ENCODE measurements around the gene CNKSR3.

The CNKSR3 gene

GRCh38 chr6:154408891-154409500 lies 101.5 kb downstream of the CNKSR3 start:
- TF ChIP-seq CTCF (IDR thresholded peaks at IDR 0.05; ENCODE audit: insufficient read depth, missing control alignments) = peak; percentile 41
- FAIRE-seq = no peak
- DNase-seq (ENCODE audit: insufficient read length, low spot score) = no peak

DNA sequence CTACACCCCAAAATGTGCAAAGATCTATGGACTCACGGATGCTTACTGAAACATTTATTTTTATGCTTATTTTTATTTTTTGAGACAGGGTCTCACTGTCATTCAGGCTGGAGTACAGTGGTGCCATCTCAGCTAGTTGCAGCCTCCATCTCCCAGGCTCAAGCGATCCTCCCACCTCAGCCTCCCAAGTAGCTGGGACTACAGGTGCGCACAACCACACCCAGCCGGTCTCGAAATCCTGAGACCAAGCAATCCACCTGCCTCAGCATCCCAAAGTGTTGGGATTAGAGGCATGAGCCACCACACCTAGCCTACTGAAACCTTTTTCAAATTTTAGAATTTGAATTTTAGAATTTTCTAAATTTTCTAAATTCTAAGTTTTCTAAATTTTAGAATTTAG lies 103.0 kb downstream of the CNKSR3 start:
- DNase-seq (ENCODE audit: insufficient read length, low spot score) = no peak
- TF ChIP-seq CTCF (IDR thresholded peaks at IDR 0.05; ENCODE audit: insufficient read depth, missing control alignments) = no peak
- no peak for FAIRE-seq

DNA sequence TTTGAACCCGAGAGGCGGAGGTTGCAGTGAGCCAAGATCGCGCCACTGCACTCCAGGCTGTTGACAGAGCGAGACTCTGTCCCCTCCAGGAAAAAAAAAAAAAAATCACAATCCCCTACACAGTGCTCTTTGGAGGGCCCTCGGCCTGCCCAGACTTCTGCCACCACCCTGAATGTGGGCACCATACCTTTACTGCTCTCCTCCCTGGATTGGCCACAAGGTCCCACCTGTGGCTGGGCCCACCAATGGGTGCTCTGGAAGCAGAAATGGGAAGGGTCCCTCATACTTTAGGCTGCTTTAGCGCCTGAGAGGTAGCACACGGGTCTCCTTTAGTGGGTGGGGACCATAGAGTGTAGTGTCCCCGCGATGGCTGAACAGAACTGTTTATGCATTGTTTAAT lies 103.6 kb downstream of the CNKSR3 start:
- FAIRE-seq = no peak
- TF ChIP-seq CTCF (IDR thresholded peaks at IDR 0.05; ENCODE audit: insufficient read depth, missing control alignments) = no peak
- DNase-seq (ENCODE audit: insufficient read length, low spot score) = no peak

DNA sequence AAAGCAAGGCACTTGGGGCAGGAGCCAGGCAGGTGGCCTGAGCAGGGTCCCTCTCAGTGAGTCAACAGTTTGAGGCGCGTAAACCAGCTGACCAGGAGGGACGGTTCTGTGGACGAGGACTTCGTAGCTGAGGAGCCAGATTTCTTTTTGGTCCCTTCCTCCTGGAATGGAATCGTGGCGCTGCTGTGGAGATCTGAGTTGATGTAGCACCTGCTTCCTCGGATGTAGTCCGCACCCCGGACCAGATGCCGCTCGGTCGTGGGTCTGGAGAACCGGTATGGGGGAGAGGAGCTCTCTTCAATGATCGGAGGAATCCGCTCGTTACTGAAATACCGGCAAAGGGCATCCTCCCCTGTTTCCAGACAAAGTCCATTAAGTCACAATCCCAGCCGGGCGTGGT lies 104.2 kb downstream of the CNKSR3 start:
- FAIRE-seq (no peak), DNase-seq (ENCODE audit: insufficient read length, low spot score) (no peak)
- no peak for TF ChIP-seq CTCF (IDR thresholded peaks at IDR 0.05; ENCODE audit: insufficient read depth, missing control alignments)

- no peak for DNase-seq (ENCODE audit: insufficient read length, low spot score)
- no peak for FAIRE-seq
- no peak for TF ChIP-seq CTCF (IDR thresholded peaks at IDR 0.05; ENCODE audit: insufficient read depth, missing control alignments)
Measured at GRCh38 chr6:154404791-154405400, 105.6 kb downstream of the CNKSR3 start.

- no peak for TF ChIP-seq CTCF (IDR thresholded peaks at IDR 0.05; ENCODE audit: insufficient read depth, missing control alignments)
- no peak for FAIRE-seq
- no peak for DNase-seq (ENCODE audit: insufficient read length, low spot score)
Measured at GRCh38 chr6:154403788-154404187, 106.7 kb downstream of the CNKSR3 start.

GRCh38 chr6:154402081-154402780 lies 108.3 kb downstream of the CNKSR3 start:
- no peak for TF ChIP-seq CTCF (IDR thresholded peaks at IDR 0.05; ENCODE audit: insufficient read depth, missing control alignments)
- DNase-seq (ENCODE audit: insufficient read length, low spot score) = no peak
- FAIRE-seq = no peak

Data from D721Med (cell line).